Lower leg skin (tissue), 3 donors: Measurements from ENCODE around the gene NGEF.

Experiments
- CTCF ChIP-seq, 3 donors: fragments of 450-650 bp; IDR thresholded peaks; one replicate each; pipeline ENCODE4 v1.5.1; 2016; ENCODE audit warnings: antibody characterized with exemption in 3 of 3, mild to moderate bottlenecking in 3 of 3, moderate library complexity in 2 of 3
- POLR2A ChIP-seq, 2 donors: fragments of 450-650 bp; IDR thresholded peaks; one replicate each; pipeline ENCODE4 v1.6.1; 2016 to 2017; ENCODE audit warnings: antibody characterized with exemption in 2 of 2, mild to moderate bottlenecking in 1 of 2, moderate library complexity in 1 of 2

GRCh38 chr2:232886632-232887031 lies 126.4 kb downstream of the NGEF start:
- TF ChIP-seq CTCF (IDR thresholded peaks at IDR 0.05) (no peak), POLR2A (IDR thresholded peaks at IDR 0.05) (no peak)
